ENCODE data around the gene CHADL.
"Not testable (repeated sequence)": the region's sequence is repeated elsewhere in the genome, so short reads cannot be mapped to it uniquely, and the experiment has no call there.

CHADL gene

DNA sequence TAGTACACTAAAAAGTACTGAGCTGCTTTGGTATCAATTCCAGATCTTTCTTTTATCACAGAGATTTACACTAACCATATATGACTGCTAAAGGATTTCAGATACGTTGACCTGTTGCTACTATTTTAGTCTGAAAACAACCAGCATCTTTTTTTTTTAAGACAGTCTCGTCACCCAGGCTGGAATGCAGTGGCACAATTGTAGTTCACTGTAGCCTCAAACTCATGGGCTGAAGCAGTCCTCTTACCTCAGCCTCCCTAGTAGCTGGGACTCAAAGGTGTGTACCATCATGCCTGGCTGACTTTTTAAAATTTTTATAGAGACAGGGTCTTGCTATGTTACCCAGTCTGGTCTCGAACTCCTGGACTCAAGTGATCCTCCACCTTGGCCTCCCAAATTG is 59.8 kb downstream of the CHADL start:
- Histone ChIP-seq H3K27me3 (no peaks in the 10 kb centered on the region), H3K4me3 (ENCODE audit: low read depth, low read length) (no peak overlapping the region), H3K9me3 (no peaks in the 10 kb centered on the region), H3K4me1 (peaks cover under 1% of the 10 kb centered on the region), H3K36me3 (peaks cover 41% of the 10 kb centered on the region)
- no peak for DNase-seq
- TF ChIP-seq CTCF (IDR thresholded peaks at IDR 0.05; ENCODE audit: low read depth, low read length) = no peak

DNA sequence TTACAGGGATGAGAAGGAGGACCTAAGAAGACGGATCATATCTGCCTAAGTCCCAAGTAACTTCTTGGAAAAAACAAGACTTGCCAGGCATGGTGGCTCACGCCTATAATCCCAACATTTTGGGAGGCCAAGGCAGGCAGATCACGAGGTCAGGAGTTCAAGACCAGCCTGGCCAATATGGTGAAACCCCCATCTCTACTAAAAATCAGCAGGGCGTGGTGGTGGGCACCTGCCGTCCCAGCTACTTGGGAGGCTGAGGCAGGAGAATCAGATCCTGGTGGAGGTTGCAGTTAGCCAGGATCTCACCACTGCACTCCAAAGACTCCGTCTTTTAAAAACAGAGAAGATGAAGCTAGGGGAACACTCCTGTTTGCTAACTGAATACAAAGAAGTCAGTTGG is 60.4 kb downstream of the CHADL start:
- not testable (repeated sequence) for H3K27me3 ChIP-seq; H3K9me3 ChIP-seq; DNase-seq; H3K4me1 ChIP-seq; H3K4me3 ChIP-seq (ENCODE audit: low read depth, low read length)
- H3K36me3 ChIP-seq = peaks cover 44% of the 10 kb centered on the region

Measured in BE2C (cell line).